Right lobe of liver (tissue), 4 donors: ENCODE measurements around the gene GNPDA1.

Source experiments
- CTCF ChIP-seq, 4 donors: fragments of 200-600 bp in 3 of 4; fragments of 450-650 bp in 1 of 4; IDR thresholded peaks; one replicate each; pipeline versions ENCODE4 v1.5.1 to v1.8.0; 2016 to 2022; ENCODE audit warnings: antibody characterized with exemption in 4 of 4, mild to moderate bottlenecking in 2 of 4
- POLR2A ChIP-seq: fragments of 450-650 bp; IDR thresholded peaks from one replicate; pipeline ENCODE4 v1.6.1; 2017; ENCODE audit warnings: antibody characterized with exemption, mild to moderate bottlenecking
- donor health status: DM: no; HTN: no; CAD: no.
- donor health status: DM: no; HTN: no; CAD: no.
- donor health status: DM: no; HTN: yes; CAD: no.

- TF ChIP-seq CTCF (IDR thresholded peaks at IDR 0.05) (no peak), POLR2A (no peak)
Measured at GRCh38 chr5:142032747-142033631, 20.2 kb upstream of the GNPDA1 start.
